H1 (cell line): ENCODE results near the gene PDE6D. TPM values are rescaled to one million over a fixed set of nuclear protein-coding genes. Genes with fewer than 3 reads are reported as not detected.

Experiments used
- CTCF ChIA-PET: fragments of 300-600 bp; sonication (Branson Sonifier 250); formaldehyde crosslinking; loops from one replicate; lab custom pipeline; 2021; ENCODE audit not compliant: partially characterized antibody; lab: Charles Lee
- POLR2A ChIA-PET: fragments of 300-600 bp; sonication (Branson Sonifier 250); formaldehyde crosslinking; loops from one replicate; lab custom pipeline; 2021; ENCODE audit warnings: inconsistent platforms; ENCODE audit not compliant: partially characterized antibody; lab: Charles Lee
- DNase-seq, 2 experiments: peaks; one replicate each; pipeline versions ENCODE4 v3.0.0 to v3.0.0-alpha.2; 2010 to 2022; ENCODE audit warnings: low spot score in 2 of 2, low read depth in 1 of 2, mixed read lengths in 1 of 2
- FAIRE-seq: peaks from 2 replicates; lab custom pipeline; 2011; peaks lifted over from hg19 to GRCh38; lab: Jason Lieb, UNC
- H2AFZ ChIP-seq: 2 replicates; pipeline ENCODE4 v1.8.1; 2012; ENCODE audit warnings: low read length, inconsistent platforms
- H2AK5ac ChIP-seq: 2 replicates; pipeline ENCODE4 v1.6.1; 2013; ENCODE audit warnings: low read depth, low read length
- H2BK120ac ChIP-seq: replicated peaks from 2 replicates; pipeline ENCODE3; 2013; ENCODE audit warnings: low read depth, low read length, inconsistent platforms
- H2BK12ac ChIP-seq: 2 replicates; pipeline ENCODE4 v1.6.1; 2013; ENCODE audit warnings: low read depth, low read length
- H2BK15ac ChIP-seq: 2 replicates; pipeline ENCODE4 v1.6.1; 2013; ENCODE audit warnings: low read length
- H2BK20ac ChIP-seq: 2 replicates; pipeline ENCODE4 v1.6.1; 2013; ENCODE audit warnings: low read length
- H2BK5ac ChIP-seq: 2 replicates; pipeline ENCODE4 v1.6.1; 2013; ENCODE audit warnings: low read depth, low read length
- H3K14ac ChIP-seq: 2 replicates; pipeline ENCODE4 v1.6.1; 2013; ENCODE audit warnings: inconsistent platforms; ENCODE audit not compliant: insufficient read length
- H3K18ac ChIP-seq: 2 replicates; pipeline ENCODE4 v1.6.1; 2013; ENCODE audit warnings: low read length; ENCODE audit errors: extremely low read depth
- H3K23ac ChIP-seq: 2 replicates; pipeline ENCODE4 v1.6.1; 2013; ENCODE audit warnings: inconsistent platforms; ENCODE audit not compliant: insufficient read length
- H3K23me2 ChIP-seq: 2 replicates; pipeline ENCODE4 v1.6.1; 2013; ENCODE audit warnings: low read depth, low read length
- H3K27ac ChIP-seq: 2 replicates; pipeline ENCODE4 v1.6.1; 2011; ENCODE audit warnings: low read depth, low read length, inconsistent platforms
- H3K27me3 ChIP-seq, 4 experiments: replicated peaks in 1 of 4; 1 replicate in 1 of 4; 2 replicates in 3 of 4; pipeline versions ENCODE4 v1.6.1 to v1.8.1; 2011 to 2013; ENCODE audit warnings: low read length in 3 of 4, mild to moderate bottlenecking in 3 of 4, inconsistent platforms in 2 of 4, mixed read lengths in 2 of 4, moderate library complexity in 1 of 4; ENCODE audit not compliant: control insufficient read depth in 3 of 4, insufficient read depth in 3 of 4; ENCODE audit errors: extremely low read depth in 1 of 4
- H3K36me3 ChIP-seq, 4 experiments: 2 replicates each; pipeline versions ENCODE4 v1.6.1 to v1.8.1; 2011 to 2013; ENCODE audit warnings: mild to moderate bottlenecking in 4 of 4, low read length in 3 of 4, moderate library complexity in 2 of 4, control low read depth in 1 of 4, inconsistent platforms in 1 of 4; ENCODE audit not compliant: insufficient read depth in 4 of 4, control insufficient read depth in 2 of 4
- H3K4ac ChIP-seq: replicated peaks from 2 replicates; pipeline ENCODE3; 2013; ENCODE audit warnings: low read length, low read depth, mixed read lengths, inconsistent platforms; ENCODE audit not compliant: insufficient read length
- H3K4me1 ChIP-seq, 4 experiments: replicated peaks in 1 of 4; 1 replicate in 1 of 4; 2 replicates in 3 of 4; pipeline versions ENCODE4 v1.6.1 to v1.8.1; 2011 to 2013; ENCODE audit warnings: low read length in 3 of 4, inconsistent platforms in 2 of 4, mixed read lengths in 1 of 4; ENCODE audit not compliant: insufficient read depth in 4 of 4, control insufficient read depth in 3 of 4
- H3K4me2 ChIP-seq, 2 experiments: 2 replicates each; pipeline versions ENCODE4 v1.6.1 to v1.8.1; 2011 to 2013; ENCODE audit warnings: low read depth in 2 of 2, low read length in 2 of 2, control low read depth in 1 of 2, inconsistent platforms in 1 of 2, mild to moderate bottlenecking in 1 of 2; ENCODE audit not compliant: insufficient read depth in 1 of 2
- H3K4me3 ChIP-seq, 4 experiments: fragments of 200-600, 300-600 bp in 1 of 4; sonication (generic), shearing (Covaris generic), sonication (Bioruptor Twin) in 1 of 4; 2 replicates each; pipeline versions ENCODE4 v1.5.1 to v1.8.1; 2011 to 2016; ENCODE audit warnings: low read length in 4 of 4, low read depth in 3 of 4, control low read depth in 2 of 4, inconsistent platforms in 2 of 4, mild to moderate bottlenecking in 2 of 4, mixed read lengths in 1 of 4, moderate library complexity in 1 of 4; ENCODE audit not compliant: insufficient read depth in 2 of 4; ENCODE audit errors: extremely low read depth in 1 of 4
- H3K56ac ChIP-seq: replicated peaks from 2 replicates; pipeline ENCODE3; 2013; ENCODE audit warnings: low read depth, mild to moderate bottlenecking, mixed read lengths, low read length, inconsistent platforms; ENCODE audit not compliant: insufficient read length
- H3K79me1 ChIP-seq: 2 replicates; pipeline ENCODE4 v1.6.1; 2013; ENCODE audit warnings: low read depth, low read length, control low read depth
- H3K79me2 ChIP-seq, 2 experiments: 2 replicates each; pipeline versions ENCODE4 v1.6.1 to v1.8.1; 2012 to 2013; ENCODE audit warnings: low read length in 2 of 2, mild to moderate bottlenecking in 2 of 2, inconsistent platforms in 1 of 2; ENCODE audit not compliant: insufficient read depth in 2 of 2, control insufficient read depth in 1 of 2
- H3K9ac ChIP-seq, 4 experiments: replicated peaks in 1 of 4; 1 replicate in 1 of 4; 2 replicates in 3 of 4; pipeline versions ENCODE4 v1.6.1 to v1.8.1; 2011 to 2013; ENCODE audit warnings: low read depth in 3 of 4, low read length in 3 of 4, control low read depth in 2 of 4, mild to moderate bottlenecking in 2 of 4, moderate library complexity in 2 of 4, inconsistent platforms in 1 of 4; ENCODE audit errors: extremely low read depth in 1 of 4
- H3K9me3 ChIP-seq, 2 experiments: 2 replicates each; pipeline versions ENCODE4 v1.6.1 to v1.8.1; 2012 to 2013; ENCODE audit warnings: mild to moderate bottlenecking in 2 of 2, moderate library complexity in 2 of 2, control low read depth in 1 of 2, inconsistent platforms in 1 of 2, low read depth in 1 of 2, low read length in 1 of 2, mixed read lengths in 1 of 2; ENCODE audit not compliant: insufficient read depth in 2 of 2
- H4K20me1 ChIP-seq, 2 experiments: replicated peaks in 1 of 2; 2 replicates each; pipeline versions ENCODE3 to v1.8.1; 2011 to 2013; ENCODE audit warnings: inconsistent platforms in 2 of 2, low read length in 2 of 2, mild to moderate bottlenecking in 1 of 2; ENCODE audit not compliant: insufficient read depth in 2 of 2, control insufficient read depth in 1 of 2
- H4K5ac ChIP-seq: 2 replicates; pipeline ENCODE4 v1.6.1; 2013; ENCODE audit warnings: low read length, low read depth, mixed read lengths, inconsistent platforms; ENCODE audit not compliant: insufficient read length
- H4K8ac ChIP-seq: 2 replicates; pipeline ENCODE4 v1.8.0; 2013; ENCODE audit warnings: mild to moderate bottlenecking, moderate library complexity, low read length, inconsistent platforms; ENCODE audit not compliant: insufficient read depth; ENCODE audit errors: extremely low read depth
- H4K91ac ChIP-seq: replicated peaks from 2 replicates; pipeline ENCODE3; 2013; ENCODE audit warnings: low read length, mixed read lengths, inconsistent platforms; ENCODE audit not compliant: insufficient read length
- CEBPB ChIP-seq: IDR thresholded peaks from 2 replicates; pipeline ENCODE4 v1.6.1; 2012; ENCODE audit warnings: low read depth, low read length
- JUN ChIP-seq: IDR thresholded peaks from 2 replicates; pipeline ENCODE4 v1.6.1; 2011; ENCODE audit warnings: low read depth, mild to moderate bottlenecking, improper control_type of control experiment, low read length
- POLR2A ChIP-seq, 2 experiments: IDR thresholded peaks; 1 replicate in 1 of 2; 2 replicates in 1 of 2; pipeline ENCODE4 v1.6.1; 2011; ENCODE audit warnings: low read depth in 2 of 2, low read length in 2 of 2, mild to moderate bottlenecking in 2 of 2; ENCODE audit errors: control extremely low read depth in 1 of 2
- ZNF274 ChIP-seq: IDR thresholded peaks from 2 replicates; pipeline ENCODE4 v1.7.0; 2012; ENCODE audit warnings: low read length, borderline replicate concordance; ENCODE audit errors: extremely low read depth
- WGBS, 2 experiments: shearing (Covaris generic) in 1 of 2; methylation state at CpG; one replicate each; pipeline versions ENCODE4 v1.1.6 to v1.1.7; 2013 to 2015; ENCODE audit warnings: low lambda C conversion rate in 2 of 2, mixed read lengths in 2 of 2, inconsistent platforms in 1 of 2, low coverage in 1 of 2, missing lambda C conversion rate in 1 of 2; ENCODE audit not compliant: insufficient replicate concordance in 2 of 2, insufficient coverage in 1 of 2, insufficient read length in 1 of 2; ENCODE audit errors: extremely low coverage in 1 of 2, missing lambda C conversion rate in 1 of 2; 5-methylcytosine and 5-hydroxymethylcytosine counted together
- polyA plus RNA-seq, 7 experiments: library from polyadenylated mRNA; depleted of rRNA in 3 of 7; stranded (reverse) in 5 of 7; unstranded in 2 of 7; fragments of >200 nt in 5 of 7; fragments of 200-250 nt in 2 of 7; gene quantifications; 1 replicate in 5 of 7; 2 replicates in 1 of 7; 4 replicates in 1 of 7; pipeline versions ENCODE4 v1.2.1 to v1.2.3, GENCODE V29; 2011 to 2013; ENCODE audit warnings: missing spikeins in 2 of 7, mixed read lengths in 2 of 7
- total RNA-seq: library from RNA; stranded (reverse); fragmentation: NEBNext Ultra II Directional; extraction: Animal tissue kit (Norgen Biotek cat#: 25700); gene quantifications from 2 replicates; pipeline ENCODE4 v1.2.1, GENCODE V29; 2021

Gene PDE6D
- total and polyA plus RNA-seq, 2 of the 8 experiments (the other 6 are each of a cell fraction or from before 2014, with no cell fraction given), result 33.7 to 63.9 TPM

GRCh38 chr2:231761735-231762134, 19.3 kb downstream of the PDE6D start:
- Histone ChIP-seq H2AK5ac (no peak overlapping the region), H4K8ac (no peak overlapping the region), H3K4ac (no peak overlapping the region), H3K36me3 (no peaks in the 10 kb centered on the region), H3K14ac (no peak overlapping the region), H4K5ac (no peak overlapping the region), H3K27ac (no peak overlapping the region), H3K4me2 (no peak overlapping the region), H4K20me1 (no peaks in the 10 kb centered on the region), H3K4me3 (no peak overlapping the region), H3K56ac (no peak overlapping the region), H3K27me3 (no peaks in the 10 kb centered on the region), H2AFZ (no peak overlapping the region), H4K91ac (no peak overlapping the region), H2BK20ac (no peak overlapping the region), H3K4me1 (no peaks in the 10 kb centered on the region), H2BK120ac (no peak overlapping the region), H3K9me3 (no peaks in the 10 kb centered on the region), H3K9ac (no peak overlapping the region), H2BK15ac (no peak overlapping the region), H3K79me1 (no peaks in the 10 kb centered on the region; the same call in 1 of the 2 replicates), H3K79me2 (no peaks in the 10 kb centered on the region; a peak in 1 of 4 replicates), H3K23me2 (no peaks in the 10 kb centered on the region), H2BK12ac (no peak overlapping the region), H3K23ac (no peak overlapping the region), H3K18ac (no peak overlapping the region), H2BK5ac (no peak overlapping the region)
- ChIA-PET CTCF (interaction anchor here (0.6 to 1.9 kb wide), 7 partner anchors 10 to 275 kb away, joined by 3 to 7 read pairs (median 5); no protein-coding TSS in a partner anchor), POLR2A (interaction anchor here (0.6 to 1.6 kb wide), 5 partner anchors 9 to 281 kb away, joined by 3 to 4 read pairs (median 4); partner anchors contain the start of gene COPS7B)
- TF ChIP-seq POLR2A (IDR thresholded peaks at IDR 0.05; ENCODE audit: control extremely low read depth in 1 of 2, low read depth in 2 of 2, low read length in 2 of 2) (no peak), CEBPB (no peak), ZNF274 (no peak), JUN (no peak)
- WGBS, 2 experiments, result 86% methylated on average over 2 of the region's 2 CpGs; no CpG with 5 or more reads in 1 of the 2 experiments
- FAIRE-seq (no peak), DNase-seq (no peak)
